Measurements from ENCODE around the gene GAN.

GAN gene

DNA sequence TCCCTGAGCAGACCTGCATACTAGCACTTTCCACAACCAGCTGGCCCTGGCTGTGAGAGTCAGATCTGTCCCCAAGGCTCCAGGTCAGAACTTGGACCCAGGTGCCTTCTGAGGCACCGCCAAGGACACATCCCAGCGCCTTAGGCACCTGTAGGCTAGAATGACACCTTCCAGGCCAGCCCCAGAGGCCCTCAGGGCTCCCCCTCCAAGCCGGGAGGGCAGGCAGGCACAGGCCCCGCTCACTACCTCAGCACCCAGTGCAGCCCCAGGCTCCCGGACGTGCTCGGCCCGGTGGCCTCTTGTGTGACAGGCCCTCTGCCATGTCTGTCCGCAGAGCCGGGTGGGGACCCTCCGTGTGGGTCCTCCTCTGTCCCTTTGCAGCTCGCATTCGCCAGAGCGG, 73.6 kb downstream of the GAN start:
- TF ChIP-seq, protein P1, sequence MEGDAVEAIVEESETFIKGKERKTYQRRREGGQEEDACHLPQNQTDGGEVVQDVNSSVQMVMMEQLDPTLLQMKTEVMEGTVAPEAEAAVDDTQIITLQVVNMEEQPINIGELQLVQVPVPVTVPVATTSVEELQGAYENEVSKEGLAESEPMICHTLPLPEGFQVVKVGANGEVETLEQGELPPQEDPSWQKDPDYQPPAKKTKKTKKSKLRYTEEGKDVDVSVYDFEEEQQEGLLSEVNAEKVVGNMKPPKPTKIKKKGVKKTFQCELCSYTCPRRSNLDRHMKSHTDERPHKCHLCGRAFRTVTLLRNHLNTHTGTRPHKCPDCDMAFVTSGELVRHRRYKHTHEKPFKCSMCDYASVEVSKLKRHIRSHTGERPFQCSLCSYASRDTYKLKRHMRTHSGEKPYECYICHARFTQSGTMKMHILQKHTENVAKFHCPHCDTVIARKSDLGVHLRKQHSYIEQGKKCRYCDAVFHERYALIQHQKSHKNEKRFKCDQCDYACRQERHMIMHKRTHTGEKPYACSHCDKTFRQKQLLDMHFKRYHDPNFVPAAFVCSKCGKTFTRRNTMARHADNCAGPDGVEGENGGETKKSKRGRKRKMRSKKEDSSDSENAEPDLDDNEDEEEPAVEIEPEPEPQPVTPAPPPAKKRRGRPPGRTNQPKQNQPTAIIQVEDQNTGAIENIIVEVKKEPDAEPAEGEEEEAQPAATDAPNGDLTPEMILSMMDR (conservative IDR thresholded peaks at IDR 0.05), result no peak
- no peak overlapping the region for H3K27ac ChIP-seq

DNA sequence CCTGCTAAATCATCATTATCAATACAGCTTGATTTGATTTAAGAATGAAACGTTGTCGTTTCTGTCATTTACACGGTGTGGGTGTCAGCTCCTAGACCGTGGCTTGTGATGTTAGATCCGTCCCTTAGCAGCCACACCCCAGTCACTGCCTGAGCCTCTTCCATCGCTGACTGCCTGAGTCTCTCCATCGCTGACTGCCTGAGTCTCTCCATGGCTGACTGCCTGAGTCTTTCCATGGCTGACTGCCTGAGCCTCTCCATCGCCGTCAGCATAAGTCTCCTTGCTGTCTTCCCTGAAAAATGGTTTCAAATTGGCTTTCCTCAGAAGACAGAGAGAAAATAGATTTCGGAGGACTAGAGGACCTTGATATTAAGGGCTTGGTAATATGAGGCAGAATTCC, 76.1 kb downstream of the GAN start:
- TF ChIP-seq, protein P1 (conservative IDR thresholded peaks at IDR 0.05), result no peak
- H3K27ac ChIP-seq, result no peak overlapping the region

DNA sequence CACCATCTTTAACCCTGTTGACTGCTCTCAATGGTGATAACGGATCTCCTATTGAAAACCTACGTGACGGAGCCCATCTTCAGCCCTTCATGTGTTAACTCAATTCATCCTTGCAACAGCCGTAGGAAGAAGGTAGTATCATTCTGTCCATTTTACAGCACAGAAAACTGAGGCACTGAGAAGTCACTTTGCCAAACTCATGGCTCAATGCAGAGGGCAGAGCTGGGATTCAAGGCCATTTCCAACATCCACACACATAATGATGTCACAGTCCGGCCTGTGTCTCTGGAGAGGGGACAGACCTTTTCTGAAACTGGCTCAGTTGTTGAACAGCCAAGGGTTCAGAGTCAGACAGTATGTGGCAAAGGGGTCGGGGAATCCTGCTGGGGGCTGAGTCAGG, 77.2 kb downstream of the GAN start:
- no peak overlapping the region for H3K27ac ChIP-seq
- TF ChIP-seq, protein P1 (conservative IDR thresholded peaks at IDR 0.05), result no peak

DNA sequence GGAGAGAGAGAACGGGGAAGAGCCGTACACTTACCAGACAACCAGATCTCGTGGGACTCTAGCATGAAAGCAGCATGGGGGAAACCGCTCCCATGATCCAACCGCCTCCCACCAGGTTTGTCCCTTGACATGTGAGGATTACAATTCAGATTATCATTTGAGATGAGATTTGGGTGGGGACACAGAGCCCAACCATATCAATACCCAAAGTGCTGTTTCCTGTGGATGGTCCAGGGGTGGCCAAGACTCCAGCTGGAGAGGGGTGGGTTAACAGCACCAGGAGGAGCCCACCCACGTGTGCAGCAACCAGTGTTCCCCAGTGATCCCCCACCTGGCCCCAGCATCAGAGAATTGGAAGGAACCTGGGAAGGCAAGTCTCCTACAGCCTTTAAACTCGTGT, 79.7 kb downstream of the GAN start:
- TF ChIP-seq, protein P1 (conservative IDR thresholded peaks at IDR 0.05), result no peak
- H3K27ac ChIP-seq, result no peak overlapping the region

DNA sequence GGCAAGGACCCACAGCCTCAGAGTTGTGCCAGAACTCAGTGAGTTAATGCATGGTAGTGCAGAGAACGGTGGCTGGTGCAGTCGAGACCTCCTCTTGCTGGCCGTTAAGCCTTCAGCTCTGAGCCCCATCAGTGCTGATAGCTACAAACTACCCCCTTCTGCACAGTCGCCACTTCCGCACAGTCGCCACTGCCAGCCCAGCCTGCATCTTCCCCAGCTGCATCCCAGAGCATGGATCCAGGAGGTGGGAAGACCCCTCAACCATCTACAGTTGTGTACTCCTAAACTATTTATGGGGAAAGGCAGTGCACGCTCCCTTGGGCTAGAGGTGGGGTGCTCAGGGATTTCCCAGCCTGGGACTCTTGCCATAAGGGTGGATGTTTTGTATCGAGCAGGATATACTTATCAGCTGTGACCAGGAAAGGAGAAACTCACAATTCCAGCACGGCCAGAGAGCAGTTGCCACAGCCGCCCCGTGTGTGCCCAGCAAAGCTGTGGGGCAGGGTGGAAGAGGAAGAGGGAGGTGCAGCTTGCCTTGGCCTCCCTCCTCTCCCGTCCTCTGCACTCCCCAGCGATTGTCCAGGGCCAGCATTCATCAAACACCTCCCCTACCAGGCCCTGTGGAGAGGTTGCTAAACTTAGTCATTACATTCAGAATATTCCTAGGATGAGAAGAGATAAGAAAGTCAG, 80.3 kb downstream of the GAN start:
- no peak overlapping the region for H3K27ac ChIP-seq
- TF ChIP-seq, protein P1 (conservative IDR thresholded peaks at IDR 0.05), result no peak

DNA sequence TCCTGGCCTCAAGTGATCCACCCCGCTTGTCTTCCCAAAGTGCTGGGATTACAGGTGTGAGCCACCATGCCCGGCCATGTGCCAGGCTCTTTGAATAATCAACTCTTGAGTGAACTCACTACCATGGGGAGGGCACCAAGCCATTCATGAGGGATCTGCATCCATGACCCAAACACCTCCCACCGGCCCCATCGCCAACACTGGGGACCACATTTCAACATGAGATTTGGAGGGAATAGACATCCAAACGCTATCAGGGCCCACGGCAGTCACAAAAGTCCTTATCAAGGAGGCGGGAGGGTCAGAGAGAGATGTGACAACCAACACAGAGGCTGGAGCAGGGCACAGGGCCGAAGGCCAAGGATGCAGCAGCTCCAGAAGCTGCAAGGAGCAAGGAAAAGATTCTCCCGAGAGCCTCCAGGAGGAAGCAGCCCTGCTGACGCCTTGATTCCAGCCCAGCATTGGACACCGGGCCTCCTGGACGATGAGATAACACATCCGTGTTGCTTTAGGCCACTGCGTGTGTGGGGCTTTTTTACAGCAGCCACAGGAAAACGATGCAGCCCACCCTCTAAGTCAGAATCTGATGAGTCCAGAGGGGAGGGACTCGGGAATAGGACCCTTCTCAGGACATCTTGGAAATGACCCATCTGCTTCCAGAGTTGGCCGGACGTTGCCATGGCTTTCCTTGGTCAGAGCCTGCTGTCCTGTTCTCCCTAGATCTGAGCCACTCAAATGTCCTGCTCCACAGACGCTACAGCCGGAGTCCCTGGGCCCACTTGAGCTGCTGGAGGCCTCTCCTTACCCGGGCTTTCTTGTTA, 82.5 kb downstream of the GAN start:
- no peak overlapping the region for H3K27ac ChIP-seq
- TF ChIP-seq, protein P1 (conservative IDR thresholded peaks at IDR 0.05), result no peak

DNA sequence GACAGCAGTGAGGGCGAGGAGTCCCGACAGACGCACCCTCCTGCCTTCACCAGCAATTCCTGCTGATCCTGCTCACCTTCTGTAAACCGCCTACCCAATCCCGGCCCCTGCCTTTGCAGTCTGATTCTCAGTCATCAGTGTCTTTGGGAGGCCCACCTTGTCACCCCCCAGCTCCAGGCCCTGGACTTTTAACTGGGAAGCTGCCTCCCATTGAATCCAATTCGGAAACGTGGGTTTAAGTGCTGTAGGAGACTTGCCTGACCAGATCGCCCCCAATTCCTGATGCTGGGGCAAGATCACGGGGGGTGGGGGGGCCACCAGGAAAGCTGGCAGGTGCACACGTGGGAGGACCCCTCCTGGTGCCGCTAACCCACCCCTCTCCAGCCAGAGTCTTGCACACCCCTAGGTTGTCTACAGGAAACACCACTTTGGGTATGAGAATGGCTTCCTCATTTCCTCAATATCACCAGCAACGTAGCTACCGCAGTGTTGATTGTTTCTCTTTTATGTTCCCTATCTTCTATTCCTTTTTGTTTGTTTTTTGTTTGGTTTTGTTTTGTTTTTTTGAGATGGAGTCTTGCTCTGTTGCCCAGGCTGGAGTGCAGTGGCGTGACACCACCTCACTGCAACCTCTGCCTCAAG, 83.2 kb downstream of the GAN start:
- TF ChIP-seq, protein P1 (conservative IDR thresholded peaks at IDR 0.05), result no peak
- no peak overlapping the region for H3K27ac ChIP-seq
